ENCODE results near the gene FNBP1L.
"Not testable (repeated sequence)": the region's sequence is repeated elsewhere in the genome, so short reads cannot be mapped to it uniquely, and the experiment has no call there.

The FNBP1L gene

GRCh38 chr1:93479133-93479745 is 31.3 kb downstream of the FNBP1L start:
- not testable (repeated sequence) for DNase-seq (ENCODE audit: low read depth); H3K4me3 ChIP-seq (ENCODE audit: low read depth, low read length)

GRCh38 chr1:93481899-93482298 is 34.0 kb downstream of the FNBP1L start:
- not testable (repeated sequence) for DNase-seq (ENCODE audit: low read depth); H3K4me3 ChIP-seq (ENCODE audit: low read depth, low read length)

- H3K4me3 ChIP-seq (ENCODE audit: low read depth, low read length) = no peak overlapping the region
- no peak for DNase-seq (ENCODE audit: low read depth)
Observed at GRCh38 chr1:93483200-93483599, 35.3 kb downstream of the FNBP1L start.

GRCh38 chr1:93483606-93484005 is 35.7 kb downstream of the FNBP1L start:
- no peak for DNase-seq (ENCODE audit: low read depth)
- H3K4me3 ChIP-seq (ENCODE audit: low read depth, low read length) = no peak overlapping the region

- DNase-seq (ENCODE audit: low read depth) = no peak
Observed at GRCh38 chr1:93488207-93488606, 40.3 kb downstream of the FNBP1L start.

GRCh38 chr1:93489756-93490155 is 41.8 kb downstream of the FNBP1L start:
- H3K4me3 ChIP-seq (ENCODE audit: low read depth, low read length) = no peak overlapping the region
- DNase-seq (ENCODE audit: low read depth) = no peak

More at GRCh38 chr1:93488207-93488606, 40.3 kb downstream of the FNBP1L start:
- H3K4me3 ChIP-seq (ENCODE audit: low read depth, low read length) = no peak overlapping the region

- no peak for DNase-seq (ENCODE audit: low read depth)
Observed at GRCh38 chr1:93490357-93490756, 42.4 kb downstream of the FNBP1L start.

GRCh38 chr1:93495911-93496310 is 48.0 kb downstream of the FNBP1L start:
- no peak overlapping the region for H3K4me3 ChIP-seq (ENCODE audit: low read depth, low read length)
- DNase-seq (ENCODE audit: low read depth) = no peak

More at GRCh38 chr1:93490357-93490756, 42.4 kb downstream of the FNBP1L start:
- no peak overlapping the region for H3K4me3 ChIP-seq (ENCODE audit: low read depth, low read length)

- no peak overlapping the region for H3K4me3 ChIP-seq (ENCODE audit: low read depth, low read length)
- DNase-seq (ENCODE audit: low read depth) = no peak
Observed at GRCh38 chr1:93496520-93496919, 48.6 kb downstream of the FNBP1L start.

GRCh38 chr1:93499075-93499474 is 51.2 kb downstream of the FNBP1L start:
- no peak overlapping the region for H3K4me3 ChIP-seq (ENCODE audit: low read depth, low read length)
- DNase-seq (ENCODE audit: low read depth) = no peak

- H3K4me3 ChIP-seq (ENCODE audit: low read depth, low read length) = no peak overlapping the region
- DNase-seq (ENCODE audit: low read depth) = no peak
Observed at GRCh38 chr1:93499533-93499932, 51.6 kb downstream of the FNBP1L start.

- H3K4me3 ChIP-seq (ENCODE audit: low read depth, low read length) = no peak overlapping the region
- DNase-seq (ENCODE audit: low read depth) = no peak
Observed at GRCh38 chr1:93500275-93500674, 52.4 kb downstream of the FNBP1L start.

GRCh38 chr1:93501399-93501798 is 53.5 kb downstream of the FNBP1L start:
- H3K4me3 ChIP-seq (ENCODE audit: low read depth, low read length) = no peak overlapping the region
- DNase-seq (ENCODE audit: low read depth) = no peak

GRCh38 chr1:93501829-93502369 is 54.0 kb downstream of the FNBP1L start:
- DNase-seq (ENCODE audit: low read depth) = no peak
- no peak overlapping the region for H3K4me3 ChIP-seq (ENCODE audit: low read depth, low read length)

GRCh38 chr1:93502571-93502970 is 54.7 kb downstream of the FNBP1L start:
- no peak for DNase-seq (ENCODE audit: low read depth)
- no peak overlapping the region for H3K4me3 ChIP-seq (ENCODE audit: low read depth, low read length)

- no peak for DNase-seq (ENCODE audit: low read depth)
- no peak overlapping the region for H3K4me3 ChIP-seq (ENCODE audit: low read depth, low read length)
Observed at GRCh38 chr1:93503163-93503562, 55.2 kb downstream of the FNBP1L start.

GRCh38 chr1:93503816-93504215 is 55.9 kb downstream of the FNBP1L start:
- no peak overlapping the region for H3K4me3 ChIP-seq (ENCODE audit: low read depth, low read length)
- DNase-seq (ENCODE audit: low read depth) = no peak

- no peak for DNase-seq (ENCODE audit: low read depth)
- H3K4me3 ChIP-seq (ENCODE audit: low read depth, low read length) = no peak overlapping the region
Observed at GRCh38 chr1:93504247-93505033, 56.5 kb downstream of the FNBP1L start.

GRCh38 chr1:93506126-93506525 is 58.2 kb downstream of the FNBP1L start:
- H3K4me3 ChIP-seq (ENCODE audit: low read depth, low read length) = no peak overlapping the region
- no peak for DNase-seq (ENCODE audit: low read depth)

- no peak overlapping the region for H3K4me3 ChIP-seq (ENCODE audit: low read depth, low read length)
- DNase-seq (ENCODE audit: low read depth) = no peak
Observed at GRCh38 chr1:93516164-93516563, 68.2 kb downstream of the FNBP1L start.

- DNase-seq (ENCODE audit: low read depth) = no peak
- no peak overlapping the region for H3K4me3 ChIP-seq (ENCODE audit: low read depth, low read length)
Observed at GRCh38 chr1:93518516-93518915, 70.6 kb downstream of the FNBP1L start.

All from skeletal muscle cell (primary cell).